Lower leg skin (tissue), 4 donors: ENCODE measurements around the gene ST6GALNAC3. TPM values are rescaled to one million over a fixed set of nuclear protein-coding genes. Genes with fewer than 3 reads are reported as not detected.

Source experiments
- DNase-seq, 2 donors: peaks; one replicate each; pipeline ENCODE4 v3.0.0-alpha.2; 2019; ENCODE audit warnings: low spot score in 2 of 2
- H3K4me3 ChIP-seq: fragments of 200-600 bp; sonication (generic); 2 replicates; pipeline ENCODE4 v1.5.1; 2017; ENCODE audit warnings: mild to moderate bottlenecking, low read depth; ENCODE audit not compliant: poor library complexity, severe bottlenecking
- CTCF ChIP-seq, 3 donors: fragments of 450-650 bp; IDR thresholded peaks; one replicate each; pipeline ENCODE4 v1.5.1; 2016; ENCODE audit warnings: antibody characterized with exemption in 3 of 3, mild to moderate bottlenecking in 3 of 3, moderate library complexity in 2 of 3
- POLR2A ChIP-seq, 2 donors: fragments of 450-650 bp; IDR thresholded peaks; one replicate each; pipeline ENCODE4 v1.6.1; 2016 to 2017; ENCODE audit warnings: antibody characterized with exemption in 2 of 2, mild to moderate bottlenecking in 1 of 2, moderate library complexity in 1 of 2
- WGBS, 2 donors: methylation state at CpG; one replicate each; pipeline ENCODE4 v1.1.5; 2018; 5-methylcytosine and 5-hydroxymethylcytosine counted together
- intact Hi-C: fragments of 100-400 bp; cut with DNase I; formaldehyde crosslinking; loops from one replicate; pipeline ENCODE4 v1.15.0; 2023; ENCODE audit warnings: low total_unique reads
- total RNA-seq, 4 donors: library from RNA; depleted of rRNA; stranded (reverse); fragments of >200 nt; gene quantifications; one replicate each; pipeline ENCODE4 v1.1.0, GENCODE V29; 2016

The ST6GALNAC3 gene
- total RNA-seq, 4 donors from 2014 or later: 1.5 to 3.8 (median 3.0) TPM

- intact Hi-C loops: no loop called here
- no peak for TF ChIP-seq POLR2A (IDR thresholded peaks at IDR 0.05)
- TF ChIP-seq CTCF (IDR thresholded peaks at IDR 0.05): no peak
- DNase-seq: no peak
- H3K4me3 ChIP-seq: no peak overlapping the region
- 68 to 78% methylated on average over 14 of the region's 14 CpGs for WGBS, 2 donors
Measured at GRCh38 chr1:76279101-76279748, 204.7 kb downstream of the ST6GALNAC3 start.

GRCh38 chr1:76281306-76281705 is 206.8 kb downstream of the ST6GALNAC3 start:
- 30 to 32% methylated on average over 2 of the region's 2 CpGs for WGBS, 2 donors
- intact Hi-C loops: no loop called here
- no peak for DNase-seq
- no peak overlapping the region for H3K4me3 ChIP-seq
- no peak for TF ChIP-seq POLR2A (IDR thresholded peaks at IDR 0.05)
- no peak for TF ChIP-seq CTCF (IDR thresholded peaks at IDR 0.05)

- no peak for DNase-seq
- no peak for TF ChIP-seq POLR2A (IDR thresholded peaks at IDR 0.05)
- TF ChIP-seq CTCF (IDR thresholded peaks at IDR 0.05): no peak
- intact Hi-C loops: no loop called here
- WGBS, 2 donors: 53 to 57% methylated on average over 1 of the region's 1 CpG
- no peak overlapping the region for H3K4me3 ChIP-seq
Measured at GRCh38 chr1:76284842-76285241, 210.3 kb downstream of the ST6GALNAC3 start.

GRCh38 chr1:76285578-76286135 is 211.1 kb downstream of the ST6GALNAC3 start:
- TF ChIP-seq POLR2A (IDR thresholded peaks at IDR 0.05) (no peak), CTCF (IDR thresholded peaks at IDR 0.05) (no peak)
- intact Hi-C loops: no loop called here
- H3K4me3 ChIP-seq: no peak overlapping the region
- no peak for DNase-seq
- 67 to 71% methylated on average over 4 of the region's 4 CpGs for WGBS, 2 donors

GRCh38 chr1:76287917-76288316 is 213.4 kb downstream of the ST6GALNAC3 start:
- WGBS, 2 donors: 89 to 98% methylated on average over 2 of the region's 2 CpGs
- intact Hi-C loops: no loop called here

More at GRCh38 chr1:76287917-76288316, 213.4 kb downstream of the ST6GALNAC3 start:
- DNase-seq: no peak
- TF ChIP-seq CTCF (IDR thresholded peaks at IDR 0.05): no peak
- TF ChIP-seq POLR2A (IDR thresholded peaks at IDR 0.05): no peak
- H3K4me3 ChIP-seq: no peak overlapping the region
